HK-2 (cell line): ENCODE measurements around the gene WNT7A.

Source experiments
- DNase-seq: peaks from one replicate; pipeline ENCODE4 v3.0.0-alpha.2; 2018; ENCODE audit not compliant: unreplicated experiment

Gene WNT7A

DNA sequence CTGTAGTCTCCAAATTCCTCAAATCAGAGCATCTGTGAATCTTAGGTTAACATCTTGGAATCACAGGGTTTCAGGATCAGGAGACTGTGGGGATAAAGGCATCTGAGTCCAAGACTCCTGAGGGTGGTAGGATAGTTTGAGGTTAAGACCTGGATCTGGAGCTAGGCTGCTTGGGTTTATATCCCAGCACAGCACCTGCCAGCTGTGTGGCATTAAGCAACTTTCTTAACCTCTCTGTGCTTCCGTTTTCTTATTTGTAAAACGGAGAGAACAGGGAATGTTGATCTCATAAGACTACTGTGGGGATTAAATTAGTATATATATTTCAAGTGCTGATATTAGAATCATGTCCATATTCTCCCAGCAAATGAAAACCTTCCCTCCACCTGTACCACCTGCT lies 33.6 kb downstream of the WNT7A start:
- no peak for DNase-seq

DNA sequence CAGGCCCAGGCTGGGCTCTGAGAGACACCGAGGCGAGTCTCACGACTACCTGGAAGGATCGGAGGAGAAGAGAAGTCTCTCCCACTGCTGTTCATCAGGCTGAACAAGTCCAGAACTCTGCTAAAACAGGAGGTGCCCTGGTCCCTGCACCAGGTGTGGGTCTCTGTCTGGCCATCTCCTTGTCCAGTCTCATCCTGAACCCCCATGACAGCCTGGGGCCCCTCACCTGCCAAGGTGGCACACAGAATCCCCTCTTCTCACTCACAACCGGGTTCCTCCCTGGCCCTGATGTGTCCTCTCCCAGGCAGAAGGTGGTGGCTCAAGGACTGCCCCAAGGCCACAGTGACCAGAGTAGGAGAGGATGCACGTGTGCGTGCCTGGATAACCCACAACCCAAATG lies 34.1 kb downstream of the WNT7A start:
- DNase-seq: no peak

DNA sequence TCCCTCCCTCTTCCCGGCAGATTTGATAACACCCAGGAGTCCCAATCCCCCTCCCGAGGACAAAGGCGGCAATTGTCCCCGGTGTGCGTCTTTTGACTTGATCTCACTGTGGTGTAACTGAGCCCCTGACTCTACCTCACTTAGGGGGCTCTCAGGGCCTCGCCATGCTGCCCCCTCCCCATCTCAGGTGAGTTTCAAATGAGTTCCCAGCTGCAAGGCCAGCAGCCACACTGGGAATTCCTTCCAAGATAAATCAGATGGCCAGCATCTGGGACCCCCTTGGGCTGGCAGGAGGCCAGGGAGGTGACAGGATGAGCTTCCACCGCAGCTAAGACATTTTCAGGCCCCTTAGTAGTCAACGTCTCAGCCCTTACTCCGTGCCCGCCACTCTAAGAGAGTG lies 35.0 kb downstream of the WNT7A start:
- no peak for DNase-seq

DNA sequence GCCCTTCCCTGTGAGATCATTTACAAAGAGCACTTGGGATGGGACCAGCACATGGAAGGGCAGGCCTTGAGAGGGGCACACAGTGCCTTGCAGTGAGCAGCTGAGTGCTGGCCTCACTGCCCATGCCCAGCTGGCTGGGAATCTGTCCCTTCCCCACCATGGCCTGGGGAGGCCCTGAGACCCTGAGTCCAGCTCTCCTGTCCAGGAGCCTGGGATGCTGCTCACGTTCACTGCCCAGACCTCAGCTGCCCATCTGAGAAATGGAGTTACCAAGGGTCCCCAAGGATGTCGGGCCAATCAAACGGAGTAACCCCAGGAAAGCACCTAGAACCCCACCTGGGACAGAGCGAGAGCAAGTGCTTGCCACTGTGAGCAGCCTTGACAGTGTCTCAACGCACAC lies 35.6 kb downstream of the WNT7A start:
- no peak for DNase-seq

DNA sequence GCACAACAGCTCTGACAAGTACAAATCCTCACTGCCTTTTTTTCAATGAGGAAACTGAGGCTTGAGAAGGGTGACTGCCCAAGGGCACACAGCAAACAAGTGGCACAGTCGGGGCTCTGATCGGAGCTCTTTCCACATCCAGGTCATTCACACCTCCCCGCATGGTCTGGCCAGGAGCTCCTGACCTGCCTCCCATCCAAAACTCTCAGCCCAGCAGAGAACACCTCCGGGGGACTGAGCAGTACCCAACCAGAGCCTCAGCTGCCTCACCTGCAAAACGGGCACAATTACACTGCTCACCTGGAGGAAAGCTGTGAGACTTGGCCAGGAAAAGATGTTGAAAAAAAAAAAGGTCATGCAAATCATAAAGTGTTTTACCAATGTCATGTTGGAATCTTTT lies 36.5 kb downstream of the WNT7A start:
- no peak for DNase-seq

DNA sequence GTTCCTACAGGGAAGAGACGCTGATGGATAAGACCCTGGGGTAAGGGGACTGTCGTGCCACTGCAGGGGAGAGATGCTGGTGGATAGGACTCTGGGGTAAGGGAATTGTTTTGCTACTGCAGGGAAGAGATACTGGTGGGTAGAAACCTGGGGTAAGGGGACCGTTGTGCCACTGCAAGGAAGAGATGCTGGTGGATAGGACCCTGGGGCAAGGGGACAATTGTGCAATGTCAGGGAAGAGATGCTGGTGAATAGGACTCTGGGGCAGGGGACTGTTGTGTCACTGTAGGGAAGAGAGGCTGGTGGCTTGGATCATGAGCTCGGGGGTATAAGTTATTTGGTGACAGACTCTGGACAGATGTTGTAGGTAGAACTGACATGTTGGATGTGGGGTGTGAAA lies 37.6 kb downstream of the WNT7A start:
- no peak for DNase-seq

DNA sequence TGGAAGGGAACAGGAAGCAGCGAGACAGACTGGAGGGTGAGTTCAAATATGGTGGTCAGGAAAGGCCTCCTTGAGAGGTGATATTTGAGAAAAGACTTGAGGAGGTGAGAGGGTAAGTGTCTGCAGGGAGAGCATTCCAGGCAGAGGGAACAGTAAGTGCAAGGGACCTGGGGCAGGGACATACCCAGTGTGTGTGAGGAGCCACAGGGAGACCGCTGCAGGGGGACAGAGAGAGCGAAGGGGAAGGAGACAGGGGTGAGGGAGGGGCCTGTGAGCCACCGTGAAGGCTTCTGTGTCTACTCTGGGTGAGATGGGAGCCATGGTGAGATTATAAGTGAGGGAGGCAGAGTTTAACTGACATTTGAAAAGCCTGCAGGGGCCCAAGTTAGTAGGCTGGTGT lies 38.0 kb downstream of the WNT7A start:
- DNase-seq: no peak

DNA sequence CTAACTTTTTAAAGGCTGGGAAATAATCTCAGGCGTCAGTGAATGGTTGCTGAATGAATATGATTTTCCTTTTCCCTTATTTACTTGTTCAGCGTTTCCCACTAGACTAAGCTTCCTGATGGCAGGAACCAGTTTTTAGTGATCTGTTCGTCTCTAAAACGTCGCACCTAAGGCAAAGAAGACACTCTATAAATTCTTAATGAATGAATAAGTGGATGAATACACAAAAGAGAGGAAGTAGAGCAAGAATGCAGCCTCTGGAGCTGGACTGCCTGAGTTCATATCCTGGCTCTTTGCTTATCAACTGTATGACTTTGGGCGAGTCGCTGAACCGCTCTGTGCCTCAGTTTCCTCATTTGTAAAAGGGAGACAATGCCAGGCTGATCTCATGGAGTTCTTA lies 38.7 kb downstream of the WNT7A start:
- DNase-seq: no peak

DNA sequence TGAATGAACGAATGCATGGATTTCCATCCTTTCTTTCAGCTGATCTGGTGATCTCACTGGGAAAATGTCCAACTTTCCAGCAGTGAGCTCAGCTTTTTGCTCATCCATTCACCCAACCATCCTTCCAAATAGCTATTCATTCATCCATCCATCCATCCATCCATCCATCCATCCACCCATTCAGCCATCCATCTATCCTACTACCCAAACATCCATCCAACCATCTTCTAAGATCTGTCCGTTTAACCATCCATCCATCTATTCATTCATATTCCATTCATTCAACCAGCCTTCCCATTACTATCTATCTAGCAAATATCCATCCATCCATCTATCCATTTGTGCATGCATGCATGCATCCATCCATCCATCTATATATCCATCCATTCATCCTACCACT lies 39.4 kb downstream of the WNT7A start:
- no peak for DNase-seq

DNA sequence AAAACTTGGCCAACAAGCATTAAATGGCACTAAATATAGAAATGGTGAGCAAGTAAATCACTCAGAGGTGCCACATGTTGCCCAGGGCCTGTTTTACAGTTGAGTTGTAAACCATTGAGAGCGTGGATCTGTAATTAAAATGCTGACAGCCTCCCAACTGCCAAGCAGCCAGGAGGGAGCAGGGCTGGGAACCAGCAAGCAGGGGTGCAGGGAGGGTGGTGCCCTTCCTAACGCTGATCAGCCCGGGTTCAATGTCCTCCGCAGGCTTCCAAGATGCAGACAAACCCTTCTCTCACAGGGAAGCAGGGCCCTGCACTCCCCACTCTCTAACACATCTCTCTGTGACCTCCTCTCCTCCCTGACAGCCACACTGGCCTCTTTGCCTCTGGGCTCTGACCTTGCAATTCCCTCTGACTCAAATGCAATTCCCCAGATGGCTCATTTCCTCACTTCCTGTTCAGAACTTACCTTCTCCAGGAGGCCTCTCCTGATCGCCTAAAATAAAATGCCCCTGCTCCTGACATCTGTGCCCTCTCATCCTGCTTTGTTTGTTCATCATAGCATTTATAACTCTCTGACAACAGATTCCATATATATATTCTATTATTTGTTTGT lies 40.0 kb downstream of the WNT7A start:
- no peak for DNase-seq

DNA sequence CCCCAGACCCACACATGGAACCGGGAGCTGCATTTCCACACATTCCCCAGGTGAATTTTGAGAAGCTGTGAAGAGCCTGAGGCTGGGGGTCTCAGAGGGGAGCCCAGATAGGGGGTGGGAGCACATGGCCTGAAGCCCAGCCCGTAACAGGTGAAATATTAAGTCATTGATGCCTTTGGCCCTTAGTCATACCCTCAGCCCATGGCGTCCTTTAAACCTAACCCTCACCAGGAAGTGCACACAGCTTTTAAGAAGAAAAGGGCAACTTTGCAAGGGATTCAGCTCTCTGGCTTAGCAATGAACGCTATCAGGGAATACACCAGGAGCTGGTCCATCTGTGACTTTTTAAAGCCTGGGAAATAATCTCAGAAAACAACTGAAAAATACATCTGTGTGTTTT lies 40.6 kb downstream of the WNT7A start:
- no peak for DNase-seq

DNA sequence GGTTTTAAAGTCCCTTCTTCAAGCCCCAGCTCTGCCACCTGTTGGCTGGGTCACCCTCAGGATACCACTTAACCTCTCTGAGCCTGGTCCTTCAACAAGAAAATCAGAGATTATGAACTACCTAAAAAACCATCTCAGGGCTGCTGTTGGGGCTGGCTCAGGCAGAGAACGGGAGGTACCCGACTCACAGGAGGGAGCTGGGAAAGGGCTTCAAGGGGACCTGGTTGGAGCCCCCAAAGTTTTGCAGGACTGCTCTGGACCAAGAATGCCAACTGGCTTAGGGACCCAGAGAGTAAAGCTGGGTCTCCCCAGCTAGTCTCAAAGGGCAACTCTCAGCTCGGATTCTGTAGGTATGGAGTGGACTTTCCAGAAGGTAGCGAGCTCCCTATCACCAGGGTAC lies 41.5 kb downstream of the WNT7A start:
- no peak for DNase-seq

DNA sequence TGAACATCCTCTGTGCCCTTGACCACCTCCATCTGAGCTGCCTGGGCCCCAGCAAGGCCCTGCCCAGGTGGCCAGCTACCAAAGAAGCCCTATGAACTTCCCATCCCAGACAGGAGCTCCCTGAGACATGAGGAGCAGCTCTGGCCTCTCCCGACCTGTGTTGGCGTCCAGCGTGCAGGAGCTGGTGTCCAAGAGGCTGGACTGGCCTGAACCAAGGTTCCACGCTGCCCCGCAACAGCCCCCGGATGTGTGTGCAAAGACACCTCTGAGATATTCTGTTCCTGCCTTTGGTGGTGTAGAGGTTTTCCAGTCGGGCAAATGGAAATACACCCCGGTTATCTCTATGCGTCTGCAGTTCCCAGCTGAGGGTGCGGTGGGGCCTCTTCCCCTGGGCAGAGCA lies 42.1 kb downstream of the WNT7A start:
- DNase-seq: no peak

DNA sequence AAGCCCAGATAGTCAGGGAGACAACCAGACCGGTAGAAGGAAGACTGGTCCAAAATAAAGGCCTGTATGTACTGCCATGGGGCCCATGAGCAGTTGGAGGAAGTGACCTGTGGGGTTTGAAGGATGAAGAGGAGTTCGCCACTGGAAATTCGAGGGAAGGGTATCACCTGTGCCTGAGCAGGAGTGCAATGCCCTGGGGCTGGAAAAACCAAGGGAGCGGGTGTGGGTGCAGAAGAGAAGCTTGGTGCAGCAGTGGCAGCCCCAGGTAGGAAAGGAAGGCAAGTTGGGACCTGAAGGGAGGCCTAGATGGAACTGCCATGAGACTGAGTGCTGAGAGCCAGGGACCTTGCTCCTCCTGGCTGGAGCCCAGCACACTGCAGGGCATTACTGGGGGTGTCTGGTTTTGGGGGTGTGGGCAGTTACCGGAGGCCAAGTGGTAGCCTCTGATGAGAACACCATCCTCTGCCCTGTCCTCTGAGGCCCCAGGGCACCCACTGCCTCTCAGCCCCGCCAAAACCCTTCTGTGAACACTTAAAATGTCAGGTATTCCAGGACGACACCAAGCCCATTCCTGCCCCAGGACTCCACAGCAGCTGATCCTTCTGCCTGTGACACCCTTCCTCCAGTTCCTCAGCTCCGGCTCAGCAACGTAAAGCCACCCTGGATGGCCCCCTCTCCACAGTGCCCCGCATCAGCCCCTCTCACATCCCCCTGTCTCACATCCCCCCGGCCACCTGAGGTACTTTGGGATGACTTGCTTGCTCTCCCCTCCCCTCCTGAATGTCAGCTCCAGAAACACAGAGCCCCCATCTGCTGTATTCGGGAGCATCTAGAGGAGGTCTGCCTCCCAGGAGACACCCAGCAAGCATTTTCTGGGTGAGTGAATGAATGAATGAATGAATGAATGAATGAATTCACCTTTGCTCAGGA lies 42.9 kb downstream of the WNT7A start:
- DNase-seq: no peak

DNA sequence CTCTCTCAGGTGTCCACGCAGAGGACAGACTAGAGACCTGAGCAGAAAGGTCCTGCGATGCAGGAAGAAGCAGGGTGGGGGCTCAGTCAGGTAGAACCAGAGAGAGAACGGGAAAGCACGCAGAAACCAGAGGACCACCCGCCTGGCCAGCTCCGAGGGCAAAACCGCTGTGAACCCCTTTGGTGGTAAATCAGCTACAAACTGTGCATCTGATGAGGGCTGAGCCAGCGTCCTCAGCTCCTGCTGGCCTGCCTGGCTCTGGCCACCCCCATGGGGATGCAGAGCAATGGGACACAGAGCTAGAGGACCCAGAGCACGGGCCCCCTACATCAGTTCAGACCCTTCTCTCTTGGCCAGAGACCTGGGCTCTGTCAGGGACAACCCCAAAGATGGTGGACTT lies 44.6 kb downstream of the WNT7A start:
- no peak for DNase-seq

DNA sequence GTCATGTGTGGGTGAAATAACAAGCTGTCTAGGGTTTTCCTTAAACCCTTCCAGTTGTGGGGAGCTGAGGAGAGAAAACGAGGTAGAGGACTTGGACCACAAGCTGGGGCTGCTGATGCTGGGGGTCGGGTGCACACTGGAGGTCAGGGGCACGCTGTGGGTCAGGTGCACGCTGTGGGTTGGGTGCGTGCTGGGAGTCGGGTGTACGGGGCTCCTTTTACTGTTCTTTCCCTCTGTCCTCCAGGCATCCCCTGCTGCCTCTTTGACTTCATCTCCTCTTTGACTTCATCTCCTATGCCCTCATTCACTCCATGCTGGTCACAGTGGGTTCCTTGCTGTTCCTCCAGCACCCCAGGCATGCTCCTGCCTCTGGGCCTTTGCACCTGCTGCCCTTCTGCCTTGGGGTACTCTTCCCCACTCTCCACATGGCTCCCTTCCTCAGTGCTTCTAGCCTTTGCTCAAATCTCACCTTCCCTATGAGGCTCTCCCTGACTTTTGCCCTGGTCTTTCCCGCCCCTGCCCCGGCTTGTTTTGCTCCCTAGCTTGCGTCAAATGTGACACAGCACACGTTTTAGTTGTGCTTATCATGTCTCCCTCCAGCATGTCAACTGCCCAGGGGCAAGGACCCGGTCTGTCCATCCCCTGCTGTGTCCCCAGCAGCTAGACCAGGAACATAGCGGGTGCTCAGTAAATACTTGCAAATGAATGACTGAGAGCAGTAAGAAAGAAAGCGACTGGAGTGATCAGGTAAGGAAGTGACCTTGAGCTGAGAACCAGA lies 45.4 kb downstream of the WNT7A start:
- DNase-seq: no peak

DNA sequence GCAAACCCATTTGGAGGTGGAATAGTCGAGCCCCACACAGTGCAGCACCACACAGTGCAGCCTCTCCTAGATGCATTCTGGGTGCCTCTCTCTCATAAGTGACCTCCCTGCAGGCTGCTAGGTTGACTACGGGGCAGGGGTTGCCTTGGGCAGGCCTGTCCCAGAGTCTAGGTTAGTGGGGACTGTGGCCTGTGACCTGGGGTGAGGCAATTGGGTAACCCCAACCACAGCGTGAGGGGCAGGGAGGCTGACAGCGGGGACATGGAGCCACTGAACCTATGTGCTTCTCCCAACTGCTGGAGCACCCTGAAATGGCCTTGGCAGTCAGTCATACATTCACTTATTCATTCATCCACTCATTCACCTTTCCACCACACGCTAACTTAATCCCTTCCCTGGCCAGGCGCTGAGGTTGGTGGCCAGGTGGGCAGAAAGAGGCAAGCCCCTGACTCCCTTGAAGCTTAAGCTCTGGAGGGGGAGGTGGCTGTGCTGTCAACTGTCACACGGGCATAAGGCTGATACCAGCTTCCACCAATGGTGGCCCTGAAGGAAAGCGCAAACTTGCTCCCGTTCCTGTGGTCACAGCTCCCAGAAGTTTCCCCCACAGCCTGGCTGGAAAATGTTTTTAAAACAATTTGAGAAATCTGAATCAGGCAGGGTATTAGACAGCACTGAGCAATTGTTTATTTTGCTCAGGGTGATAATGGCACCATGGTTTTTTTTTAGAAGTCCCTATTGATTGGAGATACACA lies 46.2 kb downstream of the WNT7A start:
- no peak for DNase-seq

DNA sequence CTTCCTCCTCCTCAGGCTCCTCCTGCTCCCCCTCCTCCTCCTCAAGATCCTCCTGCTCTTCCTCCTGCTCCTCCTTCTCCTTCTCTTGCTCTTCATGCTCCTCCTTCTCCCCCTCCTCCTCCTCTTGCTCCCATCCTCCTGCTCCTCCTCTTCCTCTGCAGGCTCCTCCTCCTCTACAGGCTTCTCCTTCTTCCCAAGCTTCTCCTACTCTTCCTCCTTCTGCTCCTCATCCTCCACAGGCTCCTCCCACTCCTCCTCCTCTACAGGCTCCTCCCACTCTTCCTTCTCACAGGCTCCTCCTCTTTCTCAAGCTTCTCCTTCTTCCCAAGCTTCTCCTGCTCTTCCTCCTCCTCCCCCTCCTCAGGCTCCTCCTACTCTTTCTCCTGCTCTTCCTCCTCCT lies 47.7 kb downstream of the WNT7A start:
- no peak for DNase-seq

DNA sequence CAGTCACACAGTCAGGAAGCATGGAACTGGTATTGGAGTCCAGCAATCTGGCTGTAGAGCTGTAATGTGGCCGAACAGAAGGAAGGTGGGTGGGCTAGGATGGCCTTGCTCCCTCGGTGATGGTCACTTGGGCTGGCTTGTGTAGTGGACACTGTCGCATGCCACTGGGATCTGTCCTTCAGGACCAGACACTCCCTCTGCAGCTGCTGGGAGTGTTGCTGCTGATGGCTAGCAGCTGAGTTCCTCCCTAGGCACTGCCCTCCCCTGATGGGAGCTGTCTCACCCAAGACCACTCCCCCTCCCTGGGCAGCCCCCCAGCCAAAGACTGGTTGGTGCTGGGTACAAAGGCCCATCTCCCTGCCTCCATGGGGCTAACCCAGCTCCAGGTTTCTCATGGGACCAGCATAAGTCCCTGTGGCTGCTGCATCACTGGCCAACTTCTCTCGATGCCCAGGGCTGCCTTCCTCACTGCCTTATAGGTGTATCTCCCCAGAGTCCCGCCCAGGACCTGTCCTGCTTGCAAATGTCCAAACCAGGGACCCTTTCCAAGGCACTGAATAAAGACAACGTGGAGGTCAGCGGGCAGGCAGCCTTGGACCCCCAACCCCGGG lies 48.4 kb downstream of the WNT7A start:
- no peak for DNase-seq

DNA sequence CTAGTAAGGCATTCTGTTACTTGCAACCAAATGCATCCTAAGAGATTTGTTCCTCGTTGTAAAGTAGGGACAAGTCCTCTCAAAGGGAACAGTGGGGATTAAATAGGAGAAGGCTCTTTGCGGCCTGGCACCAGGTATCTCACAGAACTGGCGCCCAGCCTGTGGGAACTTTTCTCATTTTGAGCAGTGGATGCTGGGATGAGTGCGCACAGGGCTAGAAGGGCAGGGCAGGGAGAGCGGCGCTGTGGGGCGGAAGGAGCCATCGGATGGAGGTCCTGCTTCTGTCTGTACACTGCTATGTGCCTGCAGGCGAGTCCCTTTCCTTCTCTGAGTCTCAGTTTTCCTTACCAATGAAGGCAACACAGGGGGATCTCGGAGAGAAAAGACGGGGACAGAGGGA lies 50.6 kb downstream of the WNT7A start:
- DNase-seq: no peak

DNA sequence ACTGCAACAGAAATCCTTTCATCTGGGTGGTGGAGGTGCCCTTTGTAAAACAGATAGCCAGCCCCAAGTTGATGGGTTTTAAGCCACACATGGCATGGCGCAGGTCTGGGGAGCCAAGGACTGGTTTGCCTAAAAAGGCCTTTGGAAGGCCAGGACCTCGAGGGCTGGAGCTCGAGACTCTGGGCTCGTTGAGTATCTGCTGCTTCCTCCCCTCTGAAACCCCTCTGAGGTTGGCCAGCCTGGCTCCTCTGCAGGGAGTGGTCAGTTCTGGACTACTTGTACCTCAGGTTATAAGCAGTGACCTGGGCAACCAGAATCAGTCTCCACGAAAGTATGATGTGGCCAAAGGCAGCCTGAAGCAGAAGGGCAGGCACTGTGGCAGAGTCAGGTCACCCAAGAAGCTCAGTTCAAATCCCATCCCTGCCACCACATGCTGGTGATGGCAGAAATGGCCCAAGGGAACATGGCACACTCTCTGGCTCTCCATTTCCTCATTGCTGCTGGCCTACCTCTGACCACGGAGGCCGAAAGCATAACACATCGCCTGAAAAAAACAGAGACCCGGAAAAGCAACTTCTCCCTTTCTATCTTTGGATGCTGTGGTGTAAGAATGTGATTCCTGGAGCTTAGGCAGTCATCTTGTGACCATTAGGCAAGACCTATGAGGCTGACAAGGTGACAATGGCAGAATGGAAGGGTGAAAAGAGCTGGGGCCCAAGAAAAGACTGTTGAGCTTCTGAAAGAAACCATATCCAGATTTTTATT lies 51.2 kb downstream of the WNT7A start:
- no peak for DNase-seq
